Myocyte (in vitro differentiated cells): ENCODE data around the gene CD46. TPM values are rescaled to one million over a fixed set of nuclear protein-coding genes. Genes with fewer than 3 reads are reported as not detected.
"Not testable (repeated sequence)": the region's sequence is repeated elsewhere in the genome, so short reads cannot be mapped to it uniquely, and the experiment has no call there.

Experiments used
- DNase-seq: peaks from one replicate; pipeline ENCODE4 v3.0.0-alpha.2; 2012; ENCODE audit warnings: low read depth
- polyA plus RNA-seq: library from polyadenylated mRNA; unstranded; fragments of >200 nt; gene quantifications from one replicate; pipeline ENCODE4 v1.2.1, GENCODE V29; 2012; ENCODE audit warnings: missing spikeins
- total RNA-seq: library from RNA; depleted of rRNA; stranded (reverse); fragments of >200 nt; gene quantifications from 2 replicates; pipeline ENCODE4 v1.2.3, GENCODE V29; 2014

Gene CD46
- 72.0 and 75.5 TPM in 2 replicates for total RNA-seq
- 57.6 TPM for polyA plus RNA-seq

DNA sequence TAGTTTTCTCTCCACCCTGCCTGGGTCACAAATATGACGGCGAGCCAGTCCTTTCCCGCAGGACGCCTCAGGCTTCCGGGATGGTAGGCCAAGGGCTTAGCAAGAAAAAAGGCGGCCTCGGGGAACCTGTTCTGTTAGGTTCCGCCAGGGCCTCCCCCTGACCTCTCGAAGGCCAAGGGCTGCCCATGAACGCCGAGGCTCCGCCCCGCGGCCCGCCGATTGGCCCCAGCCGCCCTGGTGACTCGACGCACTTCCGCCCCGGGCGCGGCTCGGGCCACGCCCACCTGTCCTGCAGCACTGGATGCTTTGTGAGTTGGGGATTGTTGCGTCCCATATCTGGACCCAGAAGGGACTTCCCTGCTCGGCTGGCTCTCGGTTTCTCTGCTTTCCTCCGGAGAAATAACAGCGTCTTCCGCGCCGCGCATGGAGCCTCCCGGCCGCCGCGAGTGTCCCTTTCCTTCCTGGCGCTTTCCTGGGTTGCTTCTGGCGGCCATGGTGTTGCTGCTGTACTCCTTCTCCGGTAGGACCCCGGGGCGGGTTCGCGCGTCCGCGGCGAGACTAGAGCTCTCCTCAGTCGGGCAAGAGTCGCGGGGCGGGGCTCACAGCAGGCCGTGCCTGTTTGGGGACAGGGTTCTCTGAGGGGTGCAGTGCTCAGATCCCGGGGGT is at the start of gene CD46:
Gene CD46, plus strand, starts transcription at position 265 of the 666 bp plus-strand sequence. Its CDS starts 159 bp downstream, at position 424.
- peak; percentile 95 for DNase-seq

DNA sequence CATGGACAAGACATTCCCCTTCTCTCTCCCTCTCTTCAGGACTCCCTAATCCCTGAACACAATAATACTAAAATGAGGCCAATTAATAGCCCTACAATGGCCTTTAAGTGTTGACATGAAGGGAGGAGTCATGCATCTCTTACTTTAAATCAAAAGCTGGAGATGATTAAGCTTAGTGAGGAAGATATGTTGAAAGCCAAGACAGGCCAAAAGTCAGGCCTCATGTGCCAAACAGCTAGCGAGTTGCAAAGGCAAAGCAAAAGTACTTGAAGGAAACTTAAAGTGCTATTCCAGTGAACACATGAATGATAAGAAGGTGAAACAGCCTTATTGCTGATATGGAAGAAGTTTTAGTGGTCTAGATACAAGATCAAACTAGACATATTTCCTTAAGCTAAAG is 49.5 kb upstream of the CD46 start:
- no peak for DNase-seq

DNA sequence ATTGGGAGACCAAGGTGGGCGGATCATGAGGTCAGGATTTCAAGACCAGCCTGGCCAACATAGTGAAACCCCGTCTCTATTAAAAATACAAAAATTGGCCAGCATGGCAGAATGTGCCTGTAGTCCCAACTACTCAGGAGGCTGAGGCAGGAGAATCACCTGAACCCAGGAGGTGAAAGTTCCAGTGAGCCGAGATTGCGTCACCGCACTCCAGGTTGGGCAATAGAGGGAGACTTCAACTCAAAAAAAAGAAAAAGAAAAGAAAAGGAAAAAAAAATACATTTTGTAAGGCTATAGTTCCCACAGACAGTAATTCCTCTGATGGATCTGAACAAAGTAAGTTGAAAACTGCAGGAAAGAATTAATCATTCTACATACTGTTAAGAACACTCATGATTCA is 48.1 kb upstream of the CD46 start:
- no peak for DNase-seq

DNA sequence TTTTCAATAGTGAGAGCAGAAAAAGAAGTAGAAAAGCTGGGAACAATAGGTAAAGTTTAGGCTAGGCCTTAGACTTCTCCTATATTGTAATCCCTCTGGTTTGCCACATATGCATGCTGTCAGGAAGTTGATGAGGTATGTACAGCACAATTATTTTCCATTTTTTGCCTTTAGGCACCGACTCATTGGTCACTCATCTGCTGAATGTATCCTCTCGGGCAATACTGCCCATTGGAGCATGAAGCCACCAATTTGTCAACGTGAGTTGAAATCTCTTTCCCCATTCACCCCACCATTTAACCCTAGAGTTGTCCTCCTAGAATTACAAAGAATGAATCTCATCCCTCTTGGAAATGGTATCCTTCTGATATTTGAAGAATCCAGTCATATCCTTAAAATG is 43.9 kb upstream of the CD46 start:
- DNase-seq, result not testable (repeated sequence)

DNA sequence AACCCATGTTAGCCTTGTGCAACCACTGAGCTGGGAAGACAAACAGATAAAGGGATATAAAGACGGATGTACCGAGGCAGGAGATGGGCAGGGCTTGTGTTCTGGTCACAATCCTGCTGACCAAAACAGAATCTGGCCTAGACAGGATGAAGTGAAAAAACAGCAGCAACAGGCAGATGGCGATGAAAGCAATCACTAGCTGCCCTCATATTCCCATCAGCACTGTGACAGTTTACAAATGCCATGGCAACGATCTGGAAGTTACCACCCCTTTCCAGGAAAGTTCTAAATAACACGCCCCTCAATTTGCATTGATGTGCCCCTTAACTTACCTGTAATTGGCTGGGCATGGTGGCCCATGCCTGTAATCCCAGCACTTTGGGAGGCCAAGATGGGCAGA is 40.6 kb upstream of the CD46 start:
- peak; percentile 19 for DNase-seq

DNA sequence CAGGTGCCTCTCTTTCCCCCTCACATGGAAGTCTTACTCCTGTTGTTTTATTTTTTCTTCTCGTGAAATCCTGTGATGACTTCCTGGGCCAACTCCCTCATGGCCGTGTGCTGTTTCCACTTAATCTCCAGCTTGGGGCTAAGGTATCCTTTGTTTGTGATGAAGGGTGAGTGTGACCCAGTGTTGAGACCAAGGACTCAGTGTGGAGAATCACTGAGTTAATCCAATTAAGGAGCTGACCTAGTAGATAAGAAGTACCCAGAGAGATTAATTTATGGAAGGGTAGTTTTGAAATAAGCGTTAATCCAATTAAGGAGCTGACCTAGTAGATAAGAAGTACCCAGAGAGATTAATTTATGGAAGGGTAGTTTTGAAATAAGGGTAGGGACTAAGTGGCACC is 39.2 kb upstream of the CD46 start:
- DNase-seq, result not testable (repeated sequence)

DNA sequence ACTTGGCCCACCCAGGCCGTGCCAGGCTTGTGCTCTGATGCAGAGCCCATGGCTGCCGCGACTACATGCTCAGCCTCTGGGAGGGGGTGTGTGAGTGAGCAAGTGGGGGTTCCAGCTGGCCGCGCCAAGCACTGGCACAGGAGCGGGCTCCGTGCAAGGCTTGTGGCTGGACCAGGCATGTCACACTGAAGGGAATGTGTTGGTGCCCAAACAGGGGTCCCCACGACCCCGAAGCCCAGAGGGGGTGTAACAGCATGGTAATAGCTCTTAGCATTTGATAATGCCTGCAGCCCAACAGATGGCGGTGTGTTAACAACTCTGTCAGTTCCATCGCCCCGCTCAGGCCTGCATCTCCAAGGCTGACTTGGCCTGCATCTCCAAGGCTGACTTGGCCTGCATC is 38.3 kb upstream of the CD46 start:
- no peak for DNase-seq

DNA sequence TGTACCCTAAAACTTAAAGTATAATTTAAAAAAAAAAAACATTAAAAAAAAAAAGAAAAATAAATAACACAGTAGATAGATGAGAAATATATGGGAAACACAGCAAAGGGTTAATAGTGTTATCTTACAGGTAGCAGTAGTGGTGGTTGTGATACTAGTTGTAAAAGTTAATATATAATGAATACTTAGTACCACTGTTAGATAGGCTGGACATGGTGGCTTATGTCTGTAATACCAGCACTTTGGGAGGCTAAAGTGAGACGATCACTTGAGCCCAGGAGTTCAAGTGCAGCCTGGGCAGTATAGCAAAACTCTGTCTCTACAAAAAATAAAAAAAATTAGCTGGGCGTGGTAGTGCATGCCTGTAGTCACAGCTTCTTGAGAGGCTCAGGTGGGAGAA is 32.6 kb upstream of the CD46 start:
- DNase-seq, result no peak

DNA sequence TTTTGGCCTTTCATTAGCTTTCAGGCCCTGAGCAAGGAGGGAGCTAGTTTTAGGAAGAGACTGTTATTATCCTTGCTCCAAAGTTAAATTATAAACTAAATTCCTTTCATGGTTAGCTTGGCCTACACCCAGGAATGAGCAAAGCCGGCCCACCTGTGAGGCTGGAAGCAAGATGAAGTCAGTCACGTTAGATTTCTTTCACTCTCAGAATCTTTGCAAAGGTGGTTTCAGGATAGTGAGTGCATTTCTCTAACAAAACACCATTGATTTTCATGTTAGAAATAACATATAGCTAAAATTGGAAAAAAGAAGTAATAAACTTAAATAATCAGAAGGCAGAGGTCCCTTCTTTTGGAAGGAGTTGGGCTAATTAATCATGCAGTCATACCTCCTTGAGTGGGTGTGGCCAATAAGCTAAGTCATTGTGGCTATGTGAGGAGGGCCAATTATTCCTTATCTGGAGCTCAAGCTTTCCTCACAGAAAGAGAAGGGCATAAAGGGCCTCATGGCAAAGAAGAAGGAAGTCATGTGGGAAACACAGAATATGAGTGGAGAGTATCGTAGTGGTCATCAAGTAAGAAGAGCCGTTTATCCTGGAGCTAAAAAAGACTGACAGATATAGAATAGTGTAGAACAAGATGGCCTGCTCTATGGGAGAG is 23.5 kb upstream of the CD46 start:
- not testable (repeated sequence) for DNase-seq

DNA sequence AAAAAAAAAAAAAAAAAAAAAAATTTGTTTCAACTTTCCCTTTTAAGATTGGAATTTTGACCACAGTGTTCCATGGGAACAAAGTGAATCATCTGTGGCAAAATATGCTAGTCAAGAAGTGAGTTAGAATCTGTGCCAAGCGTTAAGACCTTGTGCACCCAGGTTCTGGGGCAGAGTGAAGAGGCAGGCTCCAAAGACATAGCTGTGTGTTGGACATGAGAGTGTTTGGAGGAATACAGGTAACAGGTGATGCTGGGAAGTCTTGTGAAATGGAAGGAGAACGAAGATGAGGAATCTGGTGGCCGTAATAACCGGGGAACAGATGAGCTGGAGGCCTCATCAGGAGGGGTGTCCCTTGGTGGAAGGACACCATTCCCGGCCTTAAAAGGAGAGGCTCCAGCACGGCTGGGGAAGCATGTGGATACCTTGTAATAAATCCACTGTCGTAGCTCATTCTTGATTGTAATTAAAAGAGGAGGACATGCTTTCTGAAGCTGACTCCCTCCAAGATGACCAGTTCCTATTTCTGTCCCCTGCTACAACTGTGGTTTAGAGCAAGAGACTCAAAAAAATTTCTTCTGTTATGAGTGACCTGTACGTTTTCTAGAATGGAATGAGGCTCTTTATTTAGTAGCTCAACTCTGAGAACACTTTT is 14.2 kb upstream of the CD46 start:
- DNase-seq, result not testable (repeated sequence)

DNA sequence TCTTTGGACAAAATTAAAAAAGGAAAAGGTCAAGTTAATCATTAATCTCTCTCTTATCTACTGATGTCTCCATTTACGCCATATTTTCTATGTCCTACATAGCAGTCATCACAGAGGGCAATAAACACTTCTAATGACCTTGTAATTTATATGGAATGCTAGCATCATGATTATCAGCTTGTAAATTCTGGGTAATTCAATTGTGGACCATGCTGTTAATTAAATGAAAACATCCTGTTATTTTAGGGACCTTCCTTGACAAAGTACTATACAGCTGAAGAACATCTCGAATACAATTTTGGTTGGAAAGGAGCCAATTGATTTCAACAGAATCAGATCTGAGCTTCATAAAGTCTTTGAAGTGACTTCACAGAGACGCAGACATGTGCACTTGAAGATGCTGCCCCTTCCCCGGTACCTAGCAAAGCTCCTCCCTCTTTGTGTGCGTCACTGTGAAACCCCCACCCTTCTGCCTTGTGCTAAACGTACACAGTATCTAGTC is 13.6 kb upstream of the CD46 start:
- DNase-seq, result not testable (repeated sequence)

DNA sequence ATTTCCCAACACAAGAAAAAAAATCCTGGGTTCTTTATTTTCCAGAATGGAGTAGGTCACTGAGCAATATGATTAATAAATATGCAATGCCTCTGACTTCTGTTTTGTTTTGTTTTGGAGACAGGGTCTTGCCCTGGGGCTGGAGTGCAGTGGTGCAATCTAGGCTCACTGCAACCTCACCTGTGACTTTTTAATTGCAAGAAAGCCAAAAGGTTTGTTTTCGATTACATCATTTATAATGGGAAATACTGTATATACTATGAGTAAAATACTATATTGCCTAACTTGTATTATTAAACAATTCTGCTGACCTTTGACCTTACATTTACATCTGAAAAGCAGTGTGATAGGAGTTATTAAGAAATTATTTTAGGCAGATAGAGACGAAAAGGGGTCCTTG is 11.6 kb upstream of the CD46 start:
- DNase-seq, result no peak

DNA sequence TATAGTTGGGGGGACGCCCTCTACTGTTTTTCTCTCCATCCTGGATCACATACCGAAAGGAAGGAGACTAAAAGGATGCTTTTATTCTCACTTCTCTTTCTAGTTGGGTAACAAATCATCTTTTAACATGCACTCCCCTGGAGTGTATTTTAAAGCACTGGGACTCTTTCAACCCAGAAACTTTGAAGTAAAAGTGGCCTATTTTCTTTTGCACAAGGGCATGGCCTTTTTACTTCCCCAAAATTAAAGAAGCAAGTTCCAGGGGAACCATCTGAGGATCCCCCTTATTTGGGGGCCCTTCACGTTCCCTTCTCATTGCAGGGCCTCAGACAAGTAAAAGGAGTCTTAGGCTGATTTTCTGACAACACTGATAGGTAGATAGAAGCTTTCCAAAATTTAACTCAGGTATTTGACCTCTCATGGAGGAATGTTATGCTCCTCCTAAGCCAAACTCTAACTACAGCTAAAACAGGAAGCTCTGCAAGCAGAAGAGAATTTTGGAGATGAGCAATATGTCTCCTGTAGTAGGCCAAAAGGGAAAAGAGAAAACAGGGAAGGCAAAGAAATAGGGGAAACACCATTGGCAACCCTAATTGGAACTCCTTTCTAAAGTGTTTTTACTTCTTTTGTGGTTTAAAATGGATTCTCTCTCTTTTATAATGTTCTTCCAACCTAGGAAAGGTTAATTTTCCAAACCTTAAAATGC is 8.9 kb upstream of the CD46 start:
- no peak for DNase-seq

DNA sequence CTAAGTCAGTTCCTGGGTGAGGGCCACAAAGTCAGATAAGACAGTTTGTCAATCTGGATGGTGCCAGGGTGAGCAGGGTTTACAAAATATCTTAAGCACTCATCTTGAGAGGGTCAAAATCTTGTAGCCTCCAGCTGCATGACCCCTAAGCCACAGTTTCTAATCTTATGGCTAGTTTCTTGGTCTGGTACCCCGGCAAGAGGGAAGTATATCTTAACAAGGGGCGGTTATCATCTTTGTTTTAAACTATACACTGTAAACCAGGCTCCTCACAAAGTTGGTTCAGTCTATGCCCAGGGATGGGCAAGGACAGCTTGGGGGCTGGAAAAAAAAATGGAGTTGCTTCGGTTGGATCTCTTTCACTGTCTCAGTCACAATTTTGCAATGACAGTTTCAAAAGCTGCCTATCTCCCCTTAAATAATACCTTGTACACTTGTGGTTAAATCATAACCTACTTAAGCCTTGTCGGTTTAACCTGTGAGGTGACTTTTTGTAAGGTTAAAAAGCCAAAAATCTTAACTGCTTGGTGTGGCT is 7.8 kb upstream of the CD46 start:
- DNase-seq, result no peak

DNA sequence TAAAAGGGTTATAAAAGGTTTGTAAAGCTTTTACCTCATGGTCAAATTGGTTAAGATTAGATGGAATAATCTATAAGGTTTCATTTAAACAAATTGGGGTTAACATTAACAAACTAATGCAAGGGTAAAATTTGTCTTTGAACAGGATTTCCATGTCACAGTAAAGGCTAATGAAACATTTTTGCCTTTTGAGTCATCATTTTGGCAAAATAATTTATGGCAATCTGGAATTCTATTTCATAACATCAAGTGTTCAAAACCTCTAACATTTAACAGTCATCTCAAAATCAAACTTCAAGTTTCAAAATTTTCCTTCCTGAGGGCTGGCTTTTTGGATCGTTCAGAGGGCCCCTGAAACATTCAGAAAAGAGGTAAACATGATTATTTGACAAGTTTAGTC is 6.6 kb upstream of the CD46 start:
- DNase-seq, result peak; percentile 5

DNA sequence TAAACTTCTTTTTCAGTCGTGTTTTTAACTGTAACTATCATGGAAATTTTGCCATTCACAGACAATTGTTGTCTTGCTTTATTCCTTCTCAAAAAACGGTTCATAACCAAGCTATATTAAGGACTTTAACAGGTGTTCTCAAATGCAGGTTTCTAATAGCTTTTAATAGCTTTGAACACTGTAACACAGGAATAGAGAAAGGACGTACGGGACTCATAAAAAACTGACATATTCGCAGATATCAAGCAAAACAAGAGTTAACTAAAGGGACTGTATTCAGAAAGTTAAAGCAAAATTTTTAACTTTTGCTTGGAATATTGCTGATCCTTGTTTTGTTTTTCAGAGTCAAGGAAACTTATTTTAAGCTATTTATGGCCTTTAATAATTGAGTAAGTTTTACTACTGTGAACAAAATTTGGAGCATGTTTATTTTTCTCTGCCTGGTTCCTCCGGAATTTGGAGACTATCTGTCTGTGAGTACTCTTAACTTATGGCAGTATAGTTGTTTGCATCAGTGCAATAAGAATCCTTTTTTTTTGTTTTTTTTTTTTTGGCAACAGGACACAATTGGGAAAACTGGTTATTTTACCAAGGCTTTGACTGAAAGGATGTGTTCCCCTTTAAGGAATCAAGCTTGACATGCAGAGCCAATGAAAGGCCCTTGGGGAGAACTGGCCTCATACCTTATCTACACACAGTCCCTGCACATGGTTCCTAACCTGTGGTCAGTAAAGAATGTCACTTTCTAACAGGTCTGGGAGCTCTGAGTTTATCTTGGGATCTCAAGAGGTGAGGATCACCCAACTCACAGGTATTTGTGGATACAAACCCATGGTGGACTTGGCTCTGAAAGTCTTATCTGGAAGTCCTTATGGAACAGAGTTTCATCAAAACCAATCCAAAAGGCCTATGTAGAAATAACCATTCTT is 5.8 kb upstream of the CD46 start:
- no peak for DNase-seq

DNA sequence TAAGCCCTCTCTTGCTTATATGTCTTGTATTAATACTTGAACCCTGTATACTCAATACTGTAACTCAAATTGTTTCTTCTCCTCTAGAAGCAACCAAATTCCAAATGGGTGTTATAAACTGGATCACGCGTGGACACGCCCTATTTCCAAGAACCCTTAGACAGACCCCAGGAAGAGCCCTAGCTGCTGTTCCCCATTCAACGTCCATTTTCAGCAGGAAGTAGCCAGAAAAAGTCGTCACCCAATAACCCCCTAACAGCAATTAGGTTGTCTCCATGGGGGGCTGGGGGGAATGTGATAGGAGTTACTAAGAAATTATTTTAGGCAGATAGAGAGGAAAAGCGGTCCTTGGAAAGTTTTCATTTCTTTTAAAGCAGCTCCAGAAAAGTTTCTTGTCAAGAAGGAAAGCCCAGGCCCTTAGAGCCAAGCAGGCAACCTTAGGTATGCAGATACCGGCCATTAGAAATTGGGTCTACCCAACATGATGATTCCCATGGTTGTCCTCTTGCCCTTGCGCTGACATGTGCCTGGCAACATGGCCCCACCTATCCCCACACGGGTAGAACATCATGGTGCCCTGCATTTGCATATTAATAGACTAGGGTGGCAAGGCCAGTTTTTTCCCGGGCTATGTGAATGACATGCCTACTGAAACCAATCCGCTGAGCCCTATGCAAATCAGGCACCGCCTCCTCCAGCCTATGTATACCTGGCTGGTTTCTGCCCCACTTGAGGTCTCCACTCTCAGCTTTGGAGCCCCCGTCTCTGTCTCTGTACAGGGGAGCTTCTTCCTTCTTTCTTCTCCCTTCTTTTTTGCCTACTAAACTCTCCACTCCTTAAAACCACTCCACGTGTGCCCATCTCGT is 4.0 kb upstream of the CD46 start:
- no peak for DNase-seq

DNA sequence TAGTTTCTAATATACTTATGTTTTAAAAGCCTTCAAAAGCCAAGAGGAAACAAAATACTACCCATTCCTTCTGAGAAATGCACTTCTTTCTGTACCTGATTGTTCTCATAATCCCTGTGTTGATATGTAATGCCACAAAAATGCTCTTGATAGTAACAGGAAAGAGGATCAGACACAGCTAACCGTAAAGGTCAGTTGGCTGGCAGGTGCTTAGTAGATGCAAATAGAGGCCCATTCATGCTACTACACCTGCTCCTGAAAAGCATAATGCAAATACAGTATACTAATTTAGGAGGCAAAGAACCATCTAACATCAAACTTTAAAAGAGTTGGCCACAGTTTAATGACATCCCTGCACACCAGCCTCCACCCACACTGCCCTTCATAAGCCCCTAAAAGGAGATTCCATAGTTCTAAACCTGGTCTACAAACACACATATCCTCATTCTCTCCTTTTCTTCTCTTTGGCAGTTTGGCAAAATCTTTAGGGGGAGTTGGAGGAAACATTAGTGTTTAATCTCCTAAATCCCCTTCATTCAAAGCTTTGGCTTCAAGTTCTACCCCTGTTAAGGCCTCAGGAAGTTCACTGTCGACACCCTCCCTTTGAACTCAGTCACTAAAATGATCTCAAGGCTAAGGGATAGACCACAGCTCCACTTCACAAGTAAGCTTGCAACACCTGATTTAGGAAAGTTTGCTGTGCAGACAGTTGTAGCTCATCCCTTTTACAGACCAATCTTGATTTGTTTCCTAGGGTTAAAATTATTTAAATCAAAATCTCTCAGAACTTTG is 2.9 kb upstream of the CD46 start:
- DNase-seq, result no peak
